Large intestine (tissue), 3 donors: Measurements from ENCODE around the gene CTTNBP2. TPM values are rescaled to one million over a fixed set of nuclear protein-coding genes. Genes with fewer than 3 reads are reported as not detected.
"Not testable (repeated sequence)": the region's sequence is repeated elsewhere in the genome, so short reads cannot be mapped to it uniquely, and the experiment has no call there.

Experiments used
- DNase-seq, 2 donors: peaks; one replicate each; pipeline versions ENCODE4 v3.0.0 to v3.0.0-alpha.2; 2013
- H3K27ac ChIP-seq: one replicate; pipeline ENCODE4 v1.5.1; 2013; ENCODE audit warnings: low read length
- H3K27me3 ChIP-seq: 2 replicates; pipeline ENCODE4 v1.6.1; 2013; ENCODE audit warnings: low read length; ENCODE audit not compliant: control insufficient read depth, insufficient read depth
- H3K36me3 ChIP-seq: 2 replicates; pipeline ENCODE4 v1.6.1; 2013; ENCODE audit warnings: low read length; ENCODE audit not compliant: control insufficient read depth, insufficient read depth
- H3K4me1 ChIP-seq: one replicate; pipeline ENCODE4 v1.6.1; 2013; ENCODE audit warnings: low read length; ENCODE audit not compliant: control insufficient read depth, insufficient read depth
- H3K4me3 ChIP-seq: one replicate; pipeline ENCODE4 v1.5.1; 2013; ENCODE audit warnings: low read length
- H3K9me3 ChIP-seq: one replicate; pipeline ENCODE4 v1.6.1; 2013; ENCODE audit warnings: mild to moderate bottlenecking, low read depth, low read length, moderate library complexity; ENCODE audit not compliant: control insufficient read depth
- WGBS: methylation state at CpG from one replicate; pipeline ENCODE4 v1.1.5; 2013; ENCODE audit warnings: low lambda C conversion rate; ENCODE audit not compliant: insufficient coverage; 5-methylcytosine and 5-hydroxymethylcytosine counted together
- polyA plus RNA-seq: library from polyadenylated mRNA; unstranded; fragments of 120-200 nt; gene quantifications from one replicate; pipeline ENCODE4 v1.2.1, GENCODE V29; 2013

The CTTNBP2 gene
- polyA plus RNA-seq, 1 donor: 4.6 TPM

DNA sequence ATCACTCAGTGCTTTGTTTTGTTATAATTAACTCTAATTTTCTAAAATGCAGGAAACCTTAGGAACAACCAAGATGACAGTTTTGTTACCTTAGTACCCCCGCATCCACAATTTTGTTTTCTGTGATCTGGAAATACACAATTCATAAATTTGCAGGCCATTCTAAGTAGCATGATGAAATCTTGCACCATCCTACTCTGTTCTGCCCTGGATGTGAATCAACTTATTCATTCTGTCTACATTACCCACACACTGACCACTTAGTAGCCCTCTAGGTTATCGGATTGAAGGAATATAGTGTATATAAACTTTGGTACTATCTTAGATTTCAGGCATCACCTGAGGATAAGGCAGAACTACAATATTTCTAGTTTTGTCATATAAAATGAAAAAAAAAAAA, 155.9 kb downstream of the CTTNBP2 start:
- Histone ChIP-seq H3K4me1 (peaks cover 12% of the 10 kb centered on the region), H3K9me3 (no peaks in the 10 kb centered on the region), H3K4me3 (no peak overlapping the region), H3K27ac (peak overlapping the region; percentile 8), H3K27me3 (no peaks in the 10 kb centered on the region), H3K36me3 (no peaks in the 10 kb centered on the region)
- DNase-seq: no peak
- 100% methylated on average over 1 of the region's 2 CpGs for WGBS

DNA sequence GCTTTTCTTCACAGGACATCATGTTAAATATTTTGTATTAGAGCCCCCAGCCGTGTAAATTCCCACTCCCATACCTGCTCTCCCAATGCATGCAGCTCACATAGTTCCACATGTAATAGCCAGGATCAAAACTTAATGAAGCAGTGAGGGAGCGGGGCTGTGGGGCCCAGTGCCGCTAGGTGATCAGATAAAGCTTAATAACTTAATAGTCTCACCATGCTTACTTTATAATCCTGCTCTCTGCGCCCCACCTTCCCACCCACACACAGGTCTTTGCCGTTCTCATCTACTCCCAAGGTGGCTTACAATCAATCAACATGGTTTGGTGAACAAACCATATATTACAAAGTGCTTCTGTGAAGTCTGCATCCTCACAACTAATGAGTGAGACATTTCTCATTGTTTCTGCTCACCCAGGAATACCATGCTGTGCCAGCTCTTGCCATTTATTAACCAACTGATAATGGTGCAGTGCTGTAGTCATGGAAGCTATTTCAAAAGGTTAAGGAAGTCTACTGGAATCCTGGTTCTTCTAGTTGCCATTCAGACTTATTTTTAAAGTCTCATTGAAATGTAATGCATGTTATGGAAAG, 156.4 kb downstream of the CTTNBP2 start:
- Histone ChIP-seq H3K9me3 (no peaks in the 10 kb centered on the region), H3K4me1 (peaks cover 12% of the 10 kb centered on the region), H3K36me3 (no peaks in the 10 kb centered on the region), H3K4me3 (no peak overlapping the region), H3K27me3 (no peaks in the 10 kb centered on the region), H3K27ac (peak overlapping the region; percentile 8)
- peak; percentile 31 to 78 for DNase-seq
- no CpG with 5 or more reads among the region's 5 CpGs for WGBS

DNA sequence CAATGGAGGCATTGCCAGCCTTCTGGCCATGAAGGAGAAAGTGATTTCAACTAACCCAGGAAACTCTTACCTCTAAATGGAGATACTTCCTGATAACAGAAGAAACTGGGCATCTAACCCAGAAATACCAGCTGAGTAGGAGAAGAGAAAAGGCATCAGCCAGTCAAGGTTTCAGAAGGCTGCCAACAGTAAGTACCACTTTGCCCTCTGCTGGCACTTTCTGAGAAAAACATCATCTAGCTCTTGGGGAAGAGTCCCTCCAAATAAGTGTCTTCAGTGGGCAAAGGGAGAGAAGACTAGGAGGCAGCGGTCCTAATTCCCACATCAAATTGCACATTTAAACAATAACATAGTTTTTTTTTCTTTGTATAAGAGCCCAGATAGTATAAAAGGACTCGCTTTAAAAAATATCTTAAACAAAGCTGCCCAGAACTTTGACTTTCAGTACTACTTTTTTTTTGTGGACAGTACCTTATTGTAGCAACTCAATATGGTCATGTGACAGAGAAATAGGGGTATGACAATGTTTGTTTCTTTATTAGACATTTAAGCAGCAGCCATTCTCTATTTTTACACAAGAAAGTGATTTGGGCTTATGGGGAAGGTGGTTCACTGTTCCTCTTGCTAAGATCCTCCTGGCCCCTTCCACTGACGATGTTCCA, 157.3 kb downstream of the CTTNBP2 start:
- Histone ChIP-seq H3K27me3 (no peaks in the 10 kb centered on the region), H3K4me3 (no peak overlapping the region), H3K4me1 (peaks cover 12% of the 10 kb centered on the region), H3K27ac (peak overlapping the region; percentile 8), H3K36me3 (no peaks in the 10 kb centered on the region), H3K9me3 (no peaks in the 10 kb centered on the region)
- DNase-seq: peak; percentile 47 to 71
- WGBS: 50% methylated on average over 1 of the region's 3 CpGs

DNA sequence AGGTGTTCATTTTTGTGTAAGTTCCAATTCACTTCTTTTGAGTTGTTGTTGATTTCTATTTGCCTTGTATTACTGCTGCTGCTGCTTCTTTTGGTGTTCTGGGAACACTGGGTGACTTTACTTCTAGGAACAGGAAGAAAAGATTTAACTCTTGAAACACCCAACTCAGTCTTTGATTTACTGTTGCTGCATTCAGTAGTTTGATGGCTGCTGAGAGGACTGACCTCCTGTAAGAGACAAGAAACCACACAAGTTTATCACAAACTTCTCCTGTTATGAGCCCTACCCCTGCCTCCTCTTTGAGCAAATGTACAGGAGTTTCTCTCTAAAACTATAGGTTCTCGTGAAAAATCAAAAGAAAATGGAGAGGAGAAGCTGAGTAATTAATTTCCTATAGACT, 161.7 kb downstream of the CTTNBP2 start:
- Histone ChIP-seq H3K4me1 (peaks cover 4% of the 10 kb centered on the region), H3K4me3 (no peak overlapping the region), H3K36me3 (no peaks in the 10 kb centered on the region), H3K27ac (no peak overlapping the region), H3K9me3 (no peaks in the 10 kb centered on the region), H3K27me3 (no peaks in the 10 kb centered on the region)
- no peak for DNase-seq
- WGBS: no CpG with 5 or more reads among the region's 1 CpG

DNA sequence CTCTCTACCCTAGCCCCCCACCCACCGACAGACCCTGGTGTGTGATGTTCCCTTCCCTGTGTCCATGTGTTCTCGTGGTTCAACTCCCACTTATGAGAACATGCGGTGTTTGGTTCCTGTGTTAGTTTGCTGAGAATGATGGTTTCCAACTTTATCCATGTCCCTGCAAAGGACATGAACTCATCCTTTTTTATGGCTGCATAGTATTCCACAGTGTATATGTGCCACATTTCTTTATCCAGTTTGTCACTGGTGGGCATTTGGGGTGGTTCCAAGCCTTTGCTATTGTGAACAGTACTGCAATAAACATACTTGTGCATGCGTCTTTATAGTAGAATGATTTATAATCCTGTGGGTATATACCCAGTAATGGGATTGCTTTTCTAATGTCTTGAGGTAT, 165.1 kb downstream of the CTTNBP2 start:
- H3K27me3 ChIP-seq, H3K4me1 ChIP-seq, DNase-seq, H3K36me3 ChIP-seq, H3K9me3 ChIP-seq, H3K4me3 ChIP-seq, H3K27ac ChIP-seq: not testable (repeated sequence)
- no CpG with 5 or more reads among the region's 4 CpGs for WGBS

DNA sequence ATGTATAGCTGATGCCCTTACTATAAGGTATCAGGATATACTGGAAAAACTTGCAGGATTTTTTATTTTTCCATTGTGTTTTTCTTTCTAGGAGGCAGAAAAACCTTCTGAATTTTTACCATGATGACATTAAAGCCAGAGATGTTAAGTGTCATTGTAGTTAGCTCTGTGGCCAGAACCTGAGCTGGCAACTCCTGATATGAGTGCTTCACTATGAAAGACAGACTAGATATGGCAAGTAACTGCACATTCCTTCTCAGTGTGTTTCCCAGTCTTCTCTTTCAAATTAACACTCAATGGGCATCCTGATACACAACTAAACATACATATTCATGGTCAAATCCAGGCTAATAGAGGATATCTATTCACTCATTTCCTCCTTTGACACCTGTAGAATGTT, 166.2 kb downstream of the CTTNBP2 start:
- Histone ChIP-seq H3K9me3 (no peaks in the 10 kb centered on the region), H3K27me3 (no peaks in the 10 kb centered on the region), H3K27ac (no peak overlapping the region), H3K4me1 (no peaks in the 10 kb centered on the region), H3K36me3 (no peaks in the 10 kb centered on the region), H3K4me3 (no peak overlapping the region)
- DNase-seq: no peak

DNA sequence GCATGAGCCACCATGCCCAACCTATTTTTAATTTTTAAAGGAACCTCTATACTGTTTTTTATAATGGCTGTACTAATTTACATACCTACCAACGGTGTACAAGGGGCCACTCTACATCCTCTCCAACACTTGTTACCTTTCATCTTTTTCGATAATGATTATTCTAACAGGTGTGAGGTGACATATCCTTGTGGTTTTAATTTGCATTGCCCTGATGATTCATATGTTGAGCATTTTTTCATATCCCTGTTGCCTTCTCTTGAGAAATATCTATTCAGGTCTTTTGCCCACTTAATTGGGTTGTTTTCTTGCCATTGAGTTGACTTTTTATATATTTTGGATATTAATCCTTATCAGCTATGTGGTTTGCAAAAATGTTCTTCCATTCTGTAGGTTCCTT, 167.0 kb downstream of the CTTNBP2 start:
- H3K36me3 ChIP-seq: no peaks in the 10 kb centered on the region
- DNase-seq: no peak
- no peaks in the 10 kb centered on the region for H3K9me3 ChIP-seq
- H3K27me3 ChIP-seq: no peaks in the 10 kb centered on the region
- no peak overlapping the region for H3K27ac ChIP-seq
- no peaks in the 10 kb centered on the region for H3K4me1 ChIP-seq
- WGBS: no CpG with 5 or more reads among the region's 2 CpGs
- H3K4me3 ChIP-seq: no peak overlapping the region

DNA sequence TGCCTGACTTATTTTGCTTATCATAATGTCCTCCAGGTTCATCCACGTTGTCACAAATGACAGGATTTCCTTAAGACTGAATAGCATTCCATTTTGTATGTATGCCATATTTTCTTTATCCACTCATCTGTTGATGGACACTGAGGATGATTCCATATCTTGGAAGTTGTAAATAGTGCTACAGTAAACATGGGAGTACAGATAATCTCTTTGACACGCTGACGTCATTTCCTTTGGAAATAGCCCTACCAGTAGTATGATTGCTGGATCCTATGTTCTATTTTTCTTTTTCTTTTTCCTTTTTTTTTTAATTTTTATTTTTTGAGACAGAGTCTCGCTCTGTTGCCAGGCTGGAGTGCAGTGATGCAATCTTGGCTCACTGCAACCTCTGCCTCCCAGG, 167.6 kb downstream of the CTTNBP2 start:
- no peak overlapping the region for H3K27ac ChIP-seq
- no peaks in the 10 kb centered on the region for H3K36me3 ChIP-seq
- H3K4me3 ChIP-seq: no peak overlapping the region
- no peaks in the 10 kb centered on the region for H3K9me3 ChIP-seq
- 80% methylated on average over 3 of the region's 4 CpGs for WGBS
- no peak for DNase-seq
- no peaks in the 10 kb centered on the region for H3K27me3 ChIP-seq
- H3K4me1 ChIP-seq: no peaks in the 10 kb centered on the region

DNA sequence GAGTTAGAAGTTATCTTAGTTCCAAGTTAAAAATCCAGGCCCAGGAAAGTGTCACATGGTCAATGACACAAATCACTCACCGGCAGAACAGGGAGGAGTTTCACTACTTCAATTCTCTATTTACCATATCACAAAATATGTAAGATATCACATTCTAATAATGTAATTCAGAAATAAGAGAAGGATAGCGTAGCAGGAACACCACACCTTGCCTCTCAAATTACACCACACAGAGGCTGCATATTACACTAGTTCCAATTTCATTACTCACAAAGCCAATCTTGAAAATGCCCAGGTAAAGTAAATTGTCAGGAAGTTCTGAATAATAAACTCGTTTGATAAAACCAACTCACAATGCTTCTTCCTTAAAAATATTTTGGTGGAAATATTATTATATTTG, 169.2 kb downstream of the CTTNBP2 start:
- no peak for DNase-seq
- no peak overlapping the region for H3K27ac ChIP-seq
- H3K27me3 ChIP-seq: no peaks in the 10 kb centered on the region
- no peaks in the 10 kb centered on the region for H3K9me3 ChIP-seq
- no peaks in the 10 kb centered on the region for H3K36me3 ChIP-seq
- 50% methylated on average over 1 of the region's 3 CpGs for WGBS
- no peaks in the 10 kb centered on the region for H3K4me1 ChIP-seq
- no peak overlapping the region for H3K4me3 ChIP-seq

DNA sequence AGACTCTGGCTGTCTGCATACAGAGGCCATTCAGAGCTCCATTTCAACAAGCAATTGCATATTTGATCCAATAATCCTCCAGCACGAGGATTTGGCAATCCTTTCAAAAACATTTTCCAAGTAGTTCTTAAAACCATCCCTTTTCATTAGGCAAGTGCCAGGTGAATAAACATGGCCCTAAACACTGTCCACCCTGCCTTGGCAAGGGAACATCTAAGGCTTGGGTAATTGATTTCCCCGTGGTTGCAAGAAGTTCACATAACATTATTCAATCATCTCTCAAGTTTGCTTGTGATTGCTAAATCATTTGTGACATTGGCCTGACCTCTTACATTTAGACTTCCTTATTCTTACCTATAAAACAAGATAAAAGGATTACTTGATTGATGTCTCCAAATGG, 175.2 kb downstream of the CTTNBP2 start:
- Histone ChIP-seq H3K36me3 (no peaks in the 10 kb centered on the region), H3K4me1 (peaks cover 20% of the 10 kb centered on the region), H3K27me3 (no peaks in the 10 kb centered on the region), H3K27ac (no peak overlapping the region), H3K9me3 (no peaks in the 10 kb centered on the region), H3K4me3 (no peak overlapping the region)
- DNase-seq: no peak
- WGBS: 100% methylated on average over 1 of the region's 2 CpGs

DNA sequence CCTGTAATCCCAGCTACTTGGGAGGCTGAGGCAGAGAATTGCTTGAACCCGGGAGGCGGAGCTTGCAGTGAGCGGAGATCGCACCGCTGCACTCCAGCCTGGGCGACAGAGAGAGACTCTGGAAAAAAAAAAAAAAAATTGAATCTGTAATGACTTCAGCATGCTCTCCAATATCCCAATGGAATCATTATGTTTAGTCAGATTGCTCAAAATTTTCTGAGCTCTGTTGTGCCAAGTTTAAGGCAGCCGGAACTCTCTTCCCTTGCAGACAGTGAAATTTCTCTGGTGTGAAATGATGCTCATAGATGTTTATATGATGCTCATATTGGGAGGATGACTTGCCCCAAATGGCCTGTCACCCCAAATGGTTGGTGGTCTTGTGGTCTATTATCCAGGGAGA, 180.9 kb downstream of the CTTNBP2 start:
- Histone ChIP-seq H3K36me3 (no peaks in the 10 kb centered on the region), H3K4me3 (no peak overlapping the region), H3K9me3 (no peaks in the 10 kb centered on the region), H3K27ac (no peak overlapping the region), H3K27me3 (no peaks in the 10 kb centered on the region), H3K4me1 (peaks cover 30% of the 10 kb centered on the region)
- no peak for DNase-seq
- WGBS: no CpG with 5 or more reads among the region's 7 CpGs
